Fibroblast of skin of left biceps (primary cell): Measurements from ENCODE around the gene RNGTT.

Experiments used
- DNase-seq, 2 experiments: peaks; one replicate each; pipeline ENCODE4 v3.0.0-alpha.2; 2013; ENCODE audit warnings: low read depth in 2 of 2

Gene RNGTT

GRCh38 chr6:88662163-88662580 is 301.2 kb downstream of the RNGTT start:
- no peak for DNase-seq

- DNase-seq, result no peak
Observed at GRCh38 chr6:88661136-88661535, 302.3 kb downstream of the RNGTT start.

GRCh38 chr6:88655586-88655985 is 307.8 kb downstream of the RNGTT start:
- DNase-seq, result no peak

- DNase-seq, result no peak
Observed at GRCh38 chr6:88653936-88654335, 309.5 kb downstream of the RNGTT start.

- no peak for DNase-seq
Observed at GRCh38 chr6:88651400-88651799, 312.0 kb downstream of the RNGTT start.

- DNase-seq, result no peak
Observed at GRCh38 chr6:88650979-88651378, 312.4 kb downstream of the RNGTT start.

- DNase-seq, result peak; percentile 67 to 73
Observed at GRCh38 chr6:88650029-88650619, 313.3 kb downstream of the RNGTT start.

- peak; percentile 8 to 10 for DNase-seq
Observed at GRCh38 chr6:88641178-88641903, 322.1 kb downstream of the RNGTT start.

- DNase-seq, result no peak
Observed at GRCh38 chr6:88637761-88638545, 325.5 kb downstream of the RNGTT start.

- DNase-seq, result no peak
Observed at GRCh38 chr6:88636871-88637270, 326.5 kb downstream of the RNGTT start.

GRCh38 chr6:88633782-88634181 is 329.6 kb downstream of the RNGTT start:
- DNase-seq, result no peak

GRCh38 chr6:88631830-88632229 is 331.6 kb downstream of the RNGTT start:
- DNase-seq, result no peak

GRCh38 chr6:88629838-88630494 is 333.5 kb downstream of the RNGTT start:
- no peak for DNase-seq

GRCh38 chr6:88626460-88626859 is 337.0 kb downstream of the RNGTT start:
- DNase-seq, result no peak

- DNase-seq, result no peak
Observed at GRCh38 chr6:88623531-88623930, 339.9 kb downstream of the RNGTT start.

- DNase-seq, result no peak
Observed at GRCh38 chr6:88619951-88620350, 343.5 kb downstream of the RNGTT start.

- DNase-seq, result no peak
Observed at GRCh38 chr6:88616380-88616779, 347.0 kb downstream of the RNGTT start.

- DNase-seq, result no peak
Observed at GRCh38 chr6:88614316-88614877, 349.0 kb downstream of the RNGTT start.

- no peak for DNase-seq
Observed at GRCh38 chr6:88612631-88613030, 350.8 kb downstream of the RNGTT start.

GRCh38 chr6:88611721-88612120 is 351.7 kb downstream of the RNGTT start:
- no peak for DNase-seq

GRCh38 chr6:88609983-88610382 is 353.4 kb downstream of the RNGTT start:
- DNase-seq, result no peak

GRCh38 chr6:88605271-88605670 is 358.1 kb downstream of the RNGTT start:
- DNase-seq, result no peak
